ENCODE results near the gene VPS26B.
"Not testable (repeated sequence)": the region's sequence is repeated elsewhere in the genome, so short reads cannot be mapped to it uniquely, and the experiment has no call there.

Gene VPS26B

DNA sequence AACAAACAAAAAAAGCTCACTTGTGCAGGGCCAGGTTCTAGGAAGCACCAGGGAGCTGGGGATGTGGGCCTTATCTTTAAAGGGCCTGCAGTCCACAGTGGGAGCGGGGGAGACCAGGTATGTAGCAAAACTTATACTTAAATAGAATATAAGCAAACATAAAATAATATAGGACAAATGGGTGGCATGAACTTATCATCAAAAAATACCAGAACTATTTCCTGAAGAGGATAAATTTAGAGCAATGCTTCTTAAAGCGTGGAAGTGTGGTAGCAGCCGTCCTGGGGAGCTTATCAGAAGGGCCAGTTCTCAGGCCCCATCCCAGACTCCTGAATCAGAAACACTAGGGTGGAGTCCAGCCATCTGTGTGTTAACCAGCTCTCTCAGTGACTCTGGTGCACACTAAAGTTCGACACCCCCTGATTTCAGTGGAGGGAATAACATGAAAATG is 9.3 kb downstream of the VPS26B start:
- no peak for DNase-seq

DNA sequence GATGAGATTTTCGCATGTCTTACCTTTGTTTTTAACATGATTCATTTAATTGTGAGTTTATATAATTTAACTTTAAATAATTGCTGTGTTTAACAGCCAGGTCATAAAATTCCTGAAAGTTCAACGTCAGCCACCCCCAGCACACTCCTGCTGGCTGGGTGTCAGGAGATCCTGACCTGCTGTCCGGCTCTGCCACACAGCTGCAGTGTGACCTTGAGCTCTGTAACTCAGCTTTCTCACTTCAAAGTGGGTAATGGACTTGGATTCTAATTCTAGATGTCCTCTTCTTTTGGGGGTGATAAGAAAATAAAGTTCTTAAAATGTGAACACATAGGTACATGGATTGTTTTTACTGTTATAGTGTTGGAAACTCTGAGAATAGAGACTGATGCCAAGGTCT is 10.9 kb downstream of the VPS26B start:
- DNase-seq: no peak

DNA sequence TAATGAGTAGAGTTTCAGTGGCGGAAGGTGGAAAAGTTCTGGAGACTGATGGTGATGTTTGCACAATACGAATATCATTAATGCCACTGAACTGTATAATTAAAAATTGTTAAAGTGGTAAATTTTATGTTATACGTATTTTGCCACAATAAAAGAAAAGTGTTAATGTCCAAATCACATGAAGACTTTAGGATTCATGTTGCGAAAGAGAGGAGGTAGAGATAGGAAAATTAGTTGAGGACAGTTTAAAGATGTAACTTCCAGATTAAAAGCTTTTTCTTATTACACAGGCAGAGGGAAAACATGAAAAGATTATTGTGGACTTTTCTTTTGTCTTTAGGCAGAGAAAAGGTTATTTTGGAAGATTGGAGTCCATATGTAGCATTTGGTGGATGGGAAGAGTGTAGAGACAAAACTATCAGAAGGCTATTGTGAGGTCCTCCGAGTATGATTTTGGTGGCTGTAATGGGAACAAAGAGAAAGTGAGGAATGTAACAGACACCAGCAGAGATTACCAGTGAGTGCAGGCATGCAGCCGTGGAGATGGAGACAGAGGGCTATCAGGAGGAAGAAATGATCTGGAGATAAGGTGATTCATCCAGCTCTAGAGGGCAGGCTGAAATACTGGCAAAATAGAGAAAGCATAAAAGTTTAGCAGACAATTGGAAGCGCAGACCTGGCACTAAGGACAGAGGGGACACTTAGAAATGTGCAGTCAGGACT is 12.5 kb downstream of the VPS26B start:
- DNase-seq: no peak

DNA sequence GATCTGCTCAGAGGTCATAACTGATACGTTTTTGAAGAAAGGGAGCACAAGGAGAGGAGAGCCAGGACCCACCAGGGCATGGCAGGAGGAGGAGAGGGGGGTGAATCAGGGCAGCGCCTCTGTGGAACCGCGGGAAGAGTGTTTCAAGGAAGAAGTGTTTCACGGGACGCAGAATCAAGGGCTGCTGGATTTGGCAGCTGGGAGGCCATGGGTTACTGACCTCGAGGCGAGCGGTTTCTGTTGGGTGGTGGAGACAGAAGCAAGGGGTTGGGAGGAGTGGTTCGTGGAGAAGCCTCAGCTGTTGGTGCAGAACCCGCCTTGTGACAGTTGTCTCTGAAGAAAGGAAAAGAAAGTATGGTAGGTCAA is 13.1 kb downstream of the VPS26B start:
- DNase-seq: no peak

DNA sequence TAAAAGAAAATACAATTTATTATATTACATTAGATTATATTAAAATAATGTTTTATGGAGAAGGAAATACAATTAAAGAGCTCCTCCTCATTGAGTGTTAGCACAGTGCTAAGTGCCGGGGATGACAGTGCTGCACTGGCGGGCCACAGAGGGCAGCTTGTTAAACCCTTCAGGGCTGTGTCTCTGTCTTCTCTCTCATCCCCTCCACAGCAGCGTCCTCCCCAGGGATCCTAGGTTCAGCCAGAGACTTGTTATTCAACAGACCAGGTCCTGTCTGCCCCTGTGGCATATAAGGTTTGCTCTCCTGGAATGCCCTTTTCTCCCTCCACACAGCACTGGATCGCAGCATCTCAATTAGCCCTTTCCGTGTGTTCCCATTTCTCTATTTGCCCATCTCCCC is 14.5 kb downstream of the VPS26B start:
- no peak for DNase-seq

DNA sequence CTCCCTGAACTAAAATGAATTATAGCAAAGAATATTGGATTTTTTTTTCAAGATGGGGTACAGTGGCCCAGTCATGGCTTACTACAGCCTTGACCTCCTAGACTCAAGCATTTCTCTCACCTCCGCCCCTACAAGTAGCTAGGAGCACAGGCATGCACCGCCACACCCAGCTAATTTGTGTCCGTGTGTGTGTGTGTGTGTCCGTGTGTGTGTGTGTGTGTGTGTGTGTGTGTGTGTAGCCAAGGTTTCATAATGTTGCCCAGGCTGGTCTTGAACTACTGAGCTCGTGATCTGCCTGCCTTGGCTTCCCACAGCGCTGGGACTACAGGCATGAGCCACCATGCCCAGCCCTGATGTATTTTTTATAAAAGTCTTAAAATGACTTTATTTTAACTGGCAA is 16.1 kb downstream of the VPS26B start:
- no peak for DNase-seq

DNA sequence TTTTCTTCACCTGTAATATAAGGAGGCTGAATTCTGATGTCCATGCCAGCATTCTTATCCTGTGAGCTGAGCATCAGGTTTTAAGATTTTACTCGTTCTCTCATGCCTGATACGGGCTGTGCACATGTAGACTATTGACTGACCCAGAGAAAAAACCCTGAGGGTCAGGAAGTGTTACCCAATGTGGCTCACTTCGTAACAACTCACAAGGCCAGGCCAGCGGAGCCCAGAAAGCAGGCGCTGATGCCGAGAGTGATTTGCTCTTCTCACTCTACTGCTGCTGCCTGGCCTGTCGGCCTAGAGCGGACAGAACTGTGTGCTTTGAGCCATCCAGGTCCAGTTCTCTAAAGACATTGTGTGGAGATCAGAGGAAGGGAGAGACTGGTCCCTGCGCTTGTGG is 17.9 kb downstream of the VPS26B start:
- DNase-seq: no peak

DNA sequence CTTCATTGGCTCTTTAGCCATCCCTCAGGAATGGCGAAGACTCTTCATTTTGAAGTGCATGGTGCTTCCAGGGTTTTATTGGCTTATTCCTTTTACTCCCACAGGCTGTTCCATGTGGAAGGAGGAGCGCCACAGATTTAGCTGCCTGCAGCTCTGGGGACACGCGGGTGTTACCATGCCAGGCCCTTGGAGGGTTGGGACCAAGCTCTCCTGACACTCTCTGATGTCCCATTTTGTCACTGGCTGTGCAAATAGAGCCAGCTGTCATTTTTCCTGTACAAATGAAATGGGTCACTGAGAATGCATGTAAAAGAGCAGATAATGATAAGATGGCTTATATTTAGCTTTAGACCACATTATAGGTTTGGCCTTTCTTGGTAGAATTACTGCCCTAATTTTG is 19.4 kb downstream of the VPS26B start:
- no peak for DNase-seq

DNA sequence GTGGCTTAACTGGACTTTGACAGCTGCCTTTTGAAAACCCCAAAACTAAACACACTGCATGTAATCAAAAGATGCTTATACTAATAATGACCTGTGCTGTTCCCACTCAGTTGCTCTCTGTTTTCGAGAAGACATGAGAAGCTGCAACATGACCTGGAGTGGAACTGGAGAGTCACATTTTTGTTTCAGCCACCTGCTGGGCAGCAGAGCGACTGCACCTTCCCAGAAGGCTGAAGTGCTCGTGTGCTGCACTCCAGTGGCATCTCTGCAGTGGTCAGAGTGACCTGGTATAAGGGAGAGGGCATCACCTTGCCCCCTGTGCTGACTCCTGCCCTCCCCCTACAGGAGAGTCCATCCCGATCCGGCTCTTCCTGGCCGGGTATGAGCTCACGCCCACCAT is 20.1 kb downstream of the VPS26B start:
- DNase-seq: no peak

DNA sequence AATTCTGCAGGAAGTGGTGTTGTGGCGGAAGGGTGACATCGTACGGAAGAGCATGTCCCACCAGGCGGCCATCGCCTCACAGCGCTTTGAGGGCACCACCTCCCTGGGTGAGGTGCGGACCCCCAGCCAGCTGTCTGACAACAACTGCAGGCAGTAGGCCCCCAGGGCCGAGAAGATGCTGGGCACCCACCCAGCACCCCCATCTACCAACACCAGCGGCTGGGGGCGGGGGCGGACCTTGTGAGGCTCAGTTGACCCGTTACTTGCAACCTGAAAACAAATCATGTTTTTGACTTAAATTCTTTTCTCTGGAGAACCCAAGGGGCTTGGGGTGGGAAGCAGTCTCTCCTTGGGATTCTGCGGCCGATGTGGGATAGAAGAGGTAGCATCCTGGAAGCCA is 21.0 kb downstream of the VPS26B start:
- DNase-seq: no peak

DNA sequence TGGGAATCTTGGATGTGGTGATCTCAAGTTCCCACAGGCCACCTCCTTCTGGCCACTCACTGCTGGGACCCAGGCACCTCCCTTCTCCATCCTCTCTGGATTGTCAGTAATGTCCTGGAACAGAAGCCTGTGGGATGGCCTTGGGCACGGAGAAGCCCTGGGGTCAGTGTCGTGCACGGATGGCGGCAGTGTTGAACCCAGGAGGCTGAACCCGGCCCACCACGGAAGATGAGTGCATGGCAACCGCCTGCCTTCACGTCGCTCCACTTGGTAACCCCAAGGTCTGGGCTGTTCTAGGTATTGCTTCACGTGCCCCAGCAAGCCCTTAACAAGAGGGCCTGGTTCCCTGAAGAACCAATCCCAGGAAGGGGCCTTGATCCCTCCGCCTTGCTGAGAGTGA is 21.6 kb downstream of the VPS26B start:
- no peak for DNase-seq

DNA sequence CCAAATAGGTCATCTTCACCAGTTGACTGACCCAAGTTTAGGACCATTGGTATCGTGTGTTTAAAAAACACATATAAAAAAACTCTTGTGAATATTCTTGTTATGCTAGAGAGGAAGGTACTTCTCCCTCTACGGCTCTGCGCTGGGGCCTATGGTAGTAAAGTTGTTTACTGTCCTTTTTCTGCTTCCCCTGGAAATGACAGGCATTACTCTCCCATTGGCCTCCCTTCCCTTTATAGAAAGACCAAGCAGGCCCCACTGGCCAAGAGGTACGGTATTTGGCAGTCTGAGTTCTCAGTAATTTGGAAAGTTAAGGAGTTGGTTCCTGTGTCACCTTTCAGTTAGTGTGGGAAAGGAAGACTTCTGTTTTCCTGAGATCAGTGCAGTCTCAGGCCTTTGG is 22.2 kb downstream of the VPS26B start:
- no peak for DNase-seq

DNA sequence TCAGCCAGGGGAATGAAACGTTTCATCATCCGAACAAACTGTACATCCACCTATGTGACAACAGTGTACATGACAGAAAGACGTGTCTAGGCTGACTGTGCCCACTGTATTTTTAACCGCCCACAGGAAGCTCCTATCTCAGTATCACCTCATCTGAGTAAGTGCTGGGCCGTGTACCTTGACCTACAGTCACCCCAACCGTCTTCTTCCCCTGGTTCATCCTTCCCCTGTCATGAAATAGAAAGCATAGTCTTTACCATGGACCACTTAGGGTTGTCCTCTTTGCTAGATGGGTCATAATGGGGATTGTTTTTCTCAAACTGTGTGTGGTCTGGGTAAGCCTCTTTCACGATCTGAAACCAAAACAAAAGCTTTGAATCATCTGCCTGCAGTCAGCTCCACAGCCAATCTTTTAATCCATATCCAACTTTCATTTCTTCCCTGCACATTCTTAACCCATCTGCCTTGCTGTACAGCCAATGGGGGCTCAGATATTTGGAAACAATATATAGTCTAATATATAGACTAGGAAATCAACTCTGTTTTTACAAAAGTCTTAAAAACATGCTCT is 24.5 kb downstream of the VPS26B start:
- no peak for DNase-seq

DNA sequence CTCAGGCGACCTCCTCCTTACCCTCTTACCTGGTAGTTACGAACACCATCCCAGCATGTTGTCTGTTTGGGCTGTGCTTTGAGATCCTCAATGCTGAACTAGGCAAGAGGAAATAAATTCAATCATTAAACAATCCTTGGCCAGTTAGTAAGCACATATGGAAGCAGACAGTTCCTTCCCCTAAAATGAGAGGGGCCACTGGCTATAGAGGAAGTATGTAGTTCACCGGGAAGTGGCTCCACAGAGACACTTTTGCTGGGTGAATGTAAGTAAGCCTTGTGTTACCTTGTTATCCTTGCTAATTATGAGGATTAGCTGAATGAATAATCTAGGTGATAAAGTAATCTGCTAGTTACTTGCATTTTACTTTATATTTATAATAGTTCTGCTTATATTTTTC is 25.8 kb downstream of the VPS26B start:
- no peak for DNase-seq

DNA sequence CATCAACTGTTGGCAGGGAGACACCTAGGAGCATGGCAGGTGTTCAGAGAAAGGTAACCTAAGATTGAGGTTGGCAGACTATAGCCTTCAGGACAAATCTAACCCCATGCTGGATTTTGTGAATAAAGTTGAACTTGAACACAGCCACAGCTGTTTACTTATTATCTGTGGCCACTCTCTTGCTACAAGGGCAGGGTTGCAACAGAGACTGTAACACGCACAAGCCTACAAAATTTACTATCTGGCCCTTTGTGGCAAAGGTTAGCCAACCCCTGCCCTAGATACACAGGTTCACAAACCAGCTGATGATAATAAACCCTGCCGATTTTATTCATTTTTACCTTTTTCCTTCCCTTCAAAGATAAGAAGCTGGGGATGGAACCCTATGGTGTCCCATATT is 26.2 kb downstream of the VPS26B start:
- no peak for DNase-seq

DNA sequence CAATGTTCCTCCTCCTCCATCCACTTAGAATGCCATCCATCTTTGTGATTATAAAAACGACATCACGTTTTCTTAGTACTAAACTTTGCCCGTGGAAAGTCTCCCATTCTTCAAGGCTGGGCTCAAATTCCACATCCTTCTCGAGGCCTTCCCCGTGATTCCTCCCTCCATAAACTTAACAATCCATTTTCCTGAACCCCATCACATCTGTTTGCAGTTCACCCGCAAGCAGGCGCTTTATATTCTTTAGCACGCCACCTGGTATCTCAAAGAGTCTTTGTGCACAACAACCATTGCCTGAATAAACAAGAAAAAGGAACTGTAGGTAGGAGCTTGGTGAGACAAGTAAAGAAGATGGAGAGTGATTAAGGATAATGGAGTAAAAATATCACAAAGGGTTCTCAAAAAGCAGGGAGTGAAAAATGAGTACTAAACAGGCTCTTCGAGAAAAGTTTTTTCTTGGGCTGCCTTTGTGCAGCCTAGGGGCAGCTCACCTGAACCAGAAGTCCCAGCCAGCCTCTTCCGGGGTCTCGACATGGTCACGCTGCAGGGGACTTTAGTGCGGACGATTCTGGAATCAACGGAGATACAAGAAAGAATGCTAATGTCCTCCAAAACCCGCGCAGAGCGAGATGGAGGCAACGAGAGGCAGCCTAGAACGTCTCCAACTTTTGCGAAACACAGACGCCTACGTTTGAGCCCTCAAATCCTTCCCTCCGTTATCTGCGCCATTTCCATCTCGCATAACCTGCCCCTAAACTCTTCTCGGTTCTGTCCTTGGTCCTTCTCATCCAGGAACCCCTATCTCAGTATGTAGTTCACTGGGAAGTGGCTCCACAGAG is 28.1 kb downstream of the VPS26B start:
- DNase-seq: no peak

DNA sequence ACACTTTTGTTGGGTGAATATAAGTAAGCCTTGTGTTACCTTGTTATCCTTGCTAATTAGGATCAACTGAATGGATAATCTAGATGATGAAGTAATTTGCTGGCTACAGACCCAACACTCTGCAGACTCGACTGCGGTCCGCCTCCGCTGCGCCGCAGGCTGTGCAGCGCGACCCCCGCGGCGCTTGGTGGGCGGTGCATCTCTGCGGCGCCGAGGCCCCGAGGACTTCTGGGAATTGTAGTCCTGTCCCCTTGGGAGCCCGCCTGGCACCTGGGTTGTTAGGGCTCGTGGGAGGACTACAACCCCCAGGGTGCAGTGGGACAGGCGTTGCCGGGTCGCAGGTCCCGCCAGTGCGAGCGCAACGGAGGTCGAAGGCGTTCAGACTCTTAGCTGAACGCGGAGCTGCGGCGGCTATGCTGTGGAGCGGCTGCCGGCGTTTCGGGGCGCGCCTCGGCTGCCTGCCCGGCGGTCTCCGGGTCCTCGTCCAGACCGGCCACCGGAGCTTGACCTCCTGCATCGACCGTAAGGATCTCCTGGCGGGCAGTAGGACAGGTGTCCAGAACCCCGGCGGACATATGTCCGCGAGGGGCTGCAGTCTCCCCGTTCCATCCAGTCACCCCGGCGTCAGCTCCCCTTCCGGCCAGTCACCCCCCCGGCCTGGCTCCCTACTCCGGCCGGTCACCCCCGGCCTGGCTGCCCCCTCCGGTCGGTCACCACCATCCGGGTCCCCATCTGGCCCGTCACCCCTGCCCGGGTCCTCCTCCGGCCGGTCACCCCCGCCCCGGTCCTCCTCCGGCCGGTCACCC is 28.9 kb downstream of the VPS26B start, which contains the start of the genes ACAD8 and THYN1:
Gene ACAD8, plus strand, starts transcription at position 381 of the 806 bp plus-strand sequence. Its CDS starts 33 bp downstream, at position 414.
Gene THYN1, minus strand, starts transcription at position 165 of the 806 bp plus-strand sequence. CDS start 470 bp downstream, outside the sequence.
- DNase-seq: peak; percentile 79

DNA sequence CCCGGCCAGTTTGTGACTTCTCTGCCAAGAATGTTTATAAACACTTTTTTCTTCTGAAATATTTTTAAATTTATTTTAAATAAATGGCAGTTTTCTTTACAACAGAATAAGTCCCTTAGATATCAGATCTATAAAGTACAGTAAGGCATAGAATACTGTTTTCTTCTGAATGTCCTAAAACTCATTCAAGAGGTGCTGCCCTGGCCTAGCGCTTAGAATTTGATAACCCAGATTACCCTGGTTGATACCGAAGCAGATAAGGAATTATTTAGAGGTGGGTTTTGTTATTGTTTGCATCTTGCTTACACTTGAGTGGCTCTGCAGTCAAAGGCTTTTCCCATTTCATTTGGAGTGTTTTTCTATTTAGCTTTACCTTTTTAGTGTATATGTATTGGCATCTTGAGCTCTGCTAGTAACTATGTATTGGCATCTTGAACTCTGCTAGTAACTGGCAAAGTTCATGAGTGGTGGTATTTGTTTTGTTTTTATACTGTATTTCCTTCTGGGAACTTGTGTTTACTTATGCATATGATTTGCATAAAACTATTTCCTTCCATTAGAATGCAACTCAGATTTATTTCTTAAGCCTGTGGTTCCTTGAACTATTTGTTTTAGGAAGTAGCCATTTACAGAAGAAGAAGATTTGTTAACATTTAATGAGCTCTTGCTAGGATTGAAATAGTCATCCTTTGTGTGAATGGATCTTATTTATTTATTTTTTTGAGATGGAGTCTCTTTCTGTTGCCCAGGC is 30.1 kb downstream of the VPS26B start:
- no peak for DNase-seq

DNA sequence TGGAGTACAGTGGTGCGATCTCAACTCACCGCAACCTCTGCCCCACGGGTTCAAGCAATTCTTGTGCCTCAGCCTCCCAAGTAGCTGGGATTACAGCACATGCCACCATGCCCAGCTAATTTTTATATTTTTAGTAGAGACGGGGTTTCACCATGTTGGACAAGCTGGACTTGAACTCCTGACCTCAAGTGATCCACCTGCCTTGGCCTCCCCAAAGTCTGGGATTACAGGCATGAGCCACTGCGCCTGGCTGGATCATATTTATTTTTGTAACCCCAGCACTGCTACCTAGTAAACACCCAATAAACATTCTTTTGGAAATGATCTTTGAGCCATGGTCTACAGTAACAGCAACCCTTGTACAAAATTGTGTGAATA is 30.7 kb downstream of the VPS26B start:
- DNase-seq: not testable (repeated sequence)

DNA sequence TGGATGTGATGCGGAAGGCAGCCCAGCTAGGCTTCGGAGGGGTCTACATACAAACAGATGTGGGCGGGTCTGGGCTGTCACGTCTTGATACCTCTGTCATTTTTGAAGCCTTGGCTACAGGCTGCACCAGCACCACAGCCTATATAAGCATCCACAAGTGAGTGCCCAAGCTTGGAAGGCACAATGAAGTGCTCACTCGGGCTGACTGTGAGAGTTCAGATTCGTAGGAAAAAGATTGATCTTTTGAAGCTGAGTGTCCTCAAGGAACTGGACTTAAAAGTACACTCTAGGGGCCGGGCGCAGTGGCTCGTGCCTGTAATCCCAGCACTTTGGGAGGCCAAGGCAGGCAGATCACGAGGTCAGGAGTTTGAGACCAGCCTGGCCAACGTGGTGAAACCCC is 32.6 kb downstream of the VPS26B start:
- no peak for DNase-seq

DNA sequence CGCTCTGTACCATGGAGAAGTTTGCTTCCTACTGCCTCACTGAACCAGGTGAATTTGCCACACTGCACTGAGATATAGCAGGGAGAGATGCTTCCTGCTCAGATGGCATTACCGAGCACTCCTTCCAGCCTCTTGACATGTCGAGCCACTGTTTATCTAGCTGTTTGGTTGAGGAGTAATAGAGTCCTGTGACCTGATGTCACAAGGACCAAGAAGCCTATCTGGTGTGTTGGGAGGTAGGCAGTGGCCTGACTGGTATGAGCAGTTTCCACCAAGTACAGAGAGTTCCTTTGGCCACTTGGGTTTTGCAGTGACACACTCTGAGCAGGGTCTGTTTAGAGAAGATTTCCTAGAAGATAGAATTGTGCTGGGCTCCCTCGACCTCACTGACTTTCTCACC is 34.1 kb downstream of the VPS26B start:
- no peak for DNase-seq

DNA sequence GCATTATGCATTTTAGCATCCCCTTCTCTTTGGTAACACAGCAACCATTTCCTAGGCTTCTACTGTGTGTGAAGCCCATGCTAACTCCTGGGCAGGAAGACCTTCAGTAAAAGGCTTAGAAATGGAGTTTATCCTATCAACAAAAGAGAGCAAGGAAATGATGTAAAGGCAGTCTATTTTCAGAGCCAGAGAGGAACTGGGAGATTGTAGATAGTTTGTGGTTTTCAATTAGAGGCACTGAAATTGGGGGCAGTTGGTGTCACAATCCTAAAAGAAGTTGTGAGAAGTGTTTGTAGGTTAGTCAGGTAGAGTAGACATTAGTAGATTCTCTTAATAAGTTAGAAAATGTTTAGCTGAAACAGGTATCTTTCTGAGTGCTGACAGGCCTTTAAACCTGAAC is 36.0 kb downstream of the VPS26B start:
- no peak for DNase-seq
